HEK293T (cell line): ENCODE results near the gene FAM222A.

Experiments used
- CTCF ChIA-PET: fragments of 350-600 bp; formaldehyde crosslinking; extraction: SDS; loops from one replicate; lab custom pipeline; 2021; ENCODE audit warnings: antibody characterized with exemption, inconsistent platforms; lab: Yijun Ruan, JAX
- POLR2A ChIA-PET: fragments of 350-600 bp; formaldehyde crosslinking; extraction: SDS; loops from one replicate; lab custom pipeline; 2020; ENCODE audit warnings: antibody characterized with exemption, inconsistent platforms; lab: Yijun Ruan, JAX
- DNase-seq: peaks from one replicate; pipeline ENCODE4 v3.0.0; 2012; ENCODE audit warnings: mixed read lengths; ENCODE audit errors: extremely low spot score
- ARNT ChIP-seq: fragments of 450-650 bp; IDR thresholded peaks from 2 replicates; pipeline ENCODE4 v1.6.1; 2017; ENCODE audit warnings: mild to moderate bottlenecking
- BHLHE40 ChIP-seq: fragments of 450-650 bp; IDR thresholded peaks from 2 replicates; pipeline ENCODE4 v1.6.1; 2016; ENCODE audit warnings: mild to moderate bottlenecking, moderate library complexity, borderline replicate concordance
- CTBP1 ChIP-seq: fragments of 450-650 bp; IDR thresholded peaks from 2 replicates; pipeline ENCODE4 v1.6.1; 2016; ENCODE audit warnings: borderline replicate concordance
- ELF4 ChIP-seq: fragments of 450-650 bp; IDR thresholded peaks from 2 replicates; pipeline ENCODE4 v1.6.1; 2017; ENCODE audit warnings: antibody characterized with exemption
- FOXA1 ChIP-seq: fragments of 450-650 bp; IDR thresholded peaks from 2 replicates; pipeline ENCODE4 v1.6.1; 2016; ENCODE audit warnings: mild to moderate bottlenecking
- FOXK2 ChIP-seq: fragments of 450-650 bp; IDR thresholded peaks from 2 replicates; pipeline ENCODE4 v1.6.1; 2016; ENCODE audit warnings: mild to moderate bottlenecking
- FOXM1 ChIP-seq: fragments of 450-650 bp; IDR thresholded peaks from 2 replicates; pipeline ENCODE4 v1.6.1; 2017; ENCODE audit warnings: mild to moderate bottlenecking, borderline replicate concordance
- HDGF ChIP-seq: fragments of 450-650 bp; IDR thresholded peaks from 2 replicates; pipeline ENCODE4 v1.6.1; 2017; ENCODE audit warnings: antibody characterized with exemption, borderline replicate concordance
- L3MBTL2 ChIP-seq: fragments of 450-650 bp; conservative IDR thresholded peaks from 2 replicates; pipeline ENCODE4 v1.6.1; 2016; ENCODE audit warnings: mild to moderate bottlenecking
- LEF1 ChIP-seq: fragments of 450-650 bp; IDR thresholded peaks from 2 replicates; pipeline ENCODE4 v1.6.1; 2017; ENCODE audit warnings: mild to moderate bottlenecking, borderline replicate concordance
- NFRKB ChIP-seq: fragments of 450-650 bp; IDR thresholded peaks from 2 replicates; pipeline ENCODE4 v1.6.1; 2016; ENCODE audit warnings: mild to moderate bottlenecking, moderate library complexity
- PKNOX1 ChIP-seq: fragments of 450-650 bp; IDR thresholded peaks from 2 replicates; pipeline ENCODE4 v1.6.1; 2016
- SP1 ChIP-seq: fragments of 450-650 bp; IDR thresholded peaks from 2 replicates; pipeline ENCODE4 v1.6.1; 2017
- SUZ12 ChIP-seq: fragments of 450-650 bp; IDR thresholded peaks from 2 replicates; pipeline ENCODE4 v1.6.1; 2016; ENCODE audit warnings: mild to moderate bottlenecking
- TARDBP ChIP-seq: fragments of 450-650 bp; IDR thresholded peaks from 2 replicates; pipeline ENCODE4 v1.6.1; 2016
- ZNF384 ChIP-seq: fragments of 450-650 bp; IDR thresholded peaks from 2 replicates; pipeline ENCODE4 v1.6.1; 2016

Gene FAM222A

GRCh38 chr12:109798691-109799090, 85.1 kb downstream of the FAM222A start:
- CTCF ChIA-PET, result no interaction called here
- POLR2A ChIA-PET, result no interaction called here
- no peak for TF ChIP-seq HDGF
- no peak for TF ChIP-seq TARDBP
- TF ChIP-seq CTBP1, result no peak
- no peak for TF ChIP-seq BHLHE40
- TF ChIP-seq L3MBTL2, result no peak
- TF ChIP-seq FOXA1, result no peak
- TF ChIP-seq ARNT, result no peak
- no peak for DNase-seq

- DNase-seq, result no peak
- POLR2A ChIA-PET, result no interaction called here
- TF ChIP-seq L3MBTL2 (no peak), ZNF384 (no peak), BHLHE40 (no peak), HDGF (no peak), FOXA1 (no peak), FOXK2 (no peak), PKNOX1 (no peak), ELF4 (no peak), SUZ12 (no peak), NFRKB (no peak), TARDBP (no peak), SP1 (no peak), CTBP1 (no peak), LEF1 (no peak), FOXM1 (no peak), ARNT (no peak)
- CTCF ChIA-PET, result no interaction called here
Measured at GRCh38 chr12:109800536-109800935, 86.9 kb downstream of the FAM222A start.

- CTCF ChIA-PET, result no interaction called here
- POLR2A ChIA-PET, result no interaction called here
- TF ChIP-seq HDGF, result no peak
- TF ChIP-seq L3MBTL2, result no peak
- no peak for TF ChIP-seq FOXK2
- TF ChIP-seq ZNF384, result no peak
- TF ChIP-seq NFRKB, result no peak
- no peak for TF ChIP-seq SP1
- TF ChIP-seq CTBP1, result no peak
- no peak for TF ChIP-seq ELF4
- no peak for TF ChIP-seq FOXM1
- TF ChIP-seq LEF1, result no peak
- TF ChIP-seq PKNOX1, result no peak
- no peak for TF ChIP-seq FOXA1
- TF ChIP-seq ARNT, result no peak
- no peak for DNase-seq
Measured at GRCh38 chr12:109802828-109803227, 89.2 kb downstream of the FAM222A start.

- TF ChIP-seq HDGF (no peak), CTBP1 (no peak), TARDBP (no peak), FOXA1 (no peak), ELF4 (no peak), LEF1 (no peak), SUZ12 (no peak), NFRKB (no peak), FOXM1 (no peak), L3MBTL2 (no peak), FOXK2 (no peak), ZNF384 (no peak)
- POLR2A ChIA-PET, result no interaction called here
Measured at GRCh38 chr12:109803678-109804077, 90.1 kb downstream of the FAM222A start.

GRCh38 chr12:109804820-109805761, 91.5 kb downstream of the FAM222A start:
- peak; percentile 83 for DNase-seq
- ChIA-PET POLR2A (interaction anchor here (0.7 kb wide), 1 partner anchor 17 kb away, joined by 3 read pairs; no protein-coding TSS in a partner anchor), CTCF (interaction anchor here (0.9 to 2.2 kb wide), 7 partner anchors 10 to 207 kb away, joined by 3 to 10 read pairs (median 5); partner anchors contain the start of gene TRPV4)
- TF ChIP-seq ELF4 (no peak), BHLHE40 (no peak), ZNF384 (no peak), ARNT (no peak)

More at GRCh38 chr12:109803678-109804077, 90.1 kb downstream of the FAM222A start:
- CTCF ChIA-PET, result interaction anchor here (1.1 kb wide), 1 partner anchor 8 kb away, joined by 3 read pairs; no protein-coding TSS in a partner anchor
- DNase-seq, result no peak

GRCh38 chr12:109807954-109808643, 94.5 kb downstream of the FAM222A start:
- POLR2A ChIA-PET, result interaction anchor here (1.4 kb wide), 1 partner anchor 37 kb away, joined by 7 read pairs; no protein-coding TSS in a partner anchor
- DNase-seq, result no peak
- TF ChIP-seq ZNF384 (no peak), FOXM1 (no peak), FOXK2 (no peak), FOXA1 (no peak), BHLHE40 (no peak), LEF1 (no peak), ARNT (no peak), HDGF (no peak), L3MBTL2 (no peak), SP1 (no peak), SUZ12 (no peak), ELF4 (no peak), PKNOX1 (no peak), CTBP1 (no peak), NFRKB (no peak), TARDBP (no peak)
- CTCF ChIA-PET, result no interaction called here
